ENCODE data around the gene HES7. TPM values are rescaled to one million over a fixed set of nuclear protein-coding genes. Genes with fewer than 3 reads are reported as not detected.

Gene HES7
- polyA plus RNA-seq, 1 donor from 2014 or later: 15.3 TPM

DNA sequence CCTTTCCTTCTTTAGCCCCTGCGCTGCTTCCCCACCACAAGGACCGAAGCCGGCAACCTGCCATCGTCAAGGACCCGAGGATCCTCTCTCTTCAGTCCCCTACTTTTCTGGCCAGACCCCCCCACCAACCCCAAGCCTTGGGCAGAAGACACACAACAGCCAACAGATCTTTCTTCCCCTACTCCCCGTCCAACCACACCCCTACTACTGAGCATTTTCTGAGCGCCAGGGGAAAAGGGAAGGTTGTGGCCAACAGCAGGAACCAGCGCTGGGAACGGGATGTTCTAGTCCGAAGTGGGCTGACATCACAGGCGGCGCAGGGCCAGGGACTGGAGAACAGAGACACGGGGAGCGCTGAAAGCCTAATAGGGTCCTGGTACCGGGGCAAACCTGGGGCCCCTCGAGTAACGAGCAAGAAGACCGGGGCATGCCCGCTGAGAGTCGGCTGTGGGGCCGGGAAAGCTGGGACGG, 27.8 kb upstream of the HES7 start:
- Histone ChIP-seq H3F3A (ENCODE audit: insufficient read depth, low read length, poor library complexity, severe bottlenecking) (peaks cover 6% of the 10 kb centered on the region), H2AFZ (ENCODE audit: low read depth, low read length) (peak overlapping the region; percentile 2), H3K79me2 (replicated peaks; ENCODE audit: insufficient read depth, low read length) (no peaks in the 10 kb centered on the region), H3K27ac (ENCODE audit: low read length) (peak overlapping the region; percentile 95), H3K27me3 (ENCODE audit: insufficient read depth, low read depth, low read length) (no peaks in the 10 kb centered on the region), H3K36me3 (ENCODE audit: insufficient read depth, low read length) (no peaks in the 10 kb centered on the region), H3K4me3 (ENCODE audit: low read length) (peak overlapping the region; percentile 92), H4K20me1 (ENCODE audit: insufficient read depth) (no peaks in the 10 kb centered on the region), H3K9me2 (ENCODE audit: insufficient read depth, low read length) (no peaks in the 10 kb centered on the region), H3K9ac (ENCODE audit: low read length) (peak overlapping the region; percentile 95), H3K4me2 (ENCODE audit: low read length) (peak overlapping the region; percentile 89), H3K9me3 (ENCODE audit: low read length) (no peaks in the 10 kb centered on the region)
- no peak for TF ChIP-seq POLR2AphosphoS5 (IDR thresholded peaks at IDR 0.05)
- TF ChIP-seq SMC3 (conservative IDR thresholded peaks at IDR 0.05; ENCODE audit: poor library complexity): no peak
- TF ChIP-seq, protein P1, sequence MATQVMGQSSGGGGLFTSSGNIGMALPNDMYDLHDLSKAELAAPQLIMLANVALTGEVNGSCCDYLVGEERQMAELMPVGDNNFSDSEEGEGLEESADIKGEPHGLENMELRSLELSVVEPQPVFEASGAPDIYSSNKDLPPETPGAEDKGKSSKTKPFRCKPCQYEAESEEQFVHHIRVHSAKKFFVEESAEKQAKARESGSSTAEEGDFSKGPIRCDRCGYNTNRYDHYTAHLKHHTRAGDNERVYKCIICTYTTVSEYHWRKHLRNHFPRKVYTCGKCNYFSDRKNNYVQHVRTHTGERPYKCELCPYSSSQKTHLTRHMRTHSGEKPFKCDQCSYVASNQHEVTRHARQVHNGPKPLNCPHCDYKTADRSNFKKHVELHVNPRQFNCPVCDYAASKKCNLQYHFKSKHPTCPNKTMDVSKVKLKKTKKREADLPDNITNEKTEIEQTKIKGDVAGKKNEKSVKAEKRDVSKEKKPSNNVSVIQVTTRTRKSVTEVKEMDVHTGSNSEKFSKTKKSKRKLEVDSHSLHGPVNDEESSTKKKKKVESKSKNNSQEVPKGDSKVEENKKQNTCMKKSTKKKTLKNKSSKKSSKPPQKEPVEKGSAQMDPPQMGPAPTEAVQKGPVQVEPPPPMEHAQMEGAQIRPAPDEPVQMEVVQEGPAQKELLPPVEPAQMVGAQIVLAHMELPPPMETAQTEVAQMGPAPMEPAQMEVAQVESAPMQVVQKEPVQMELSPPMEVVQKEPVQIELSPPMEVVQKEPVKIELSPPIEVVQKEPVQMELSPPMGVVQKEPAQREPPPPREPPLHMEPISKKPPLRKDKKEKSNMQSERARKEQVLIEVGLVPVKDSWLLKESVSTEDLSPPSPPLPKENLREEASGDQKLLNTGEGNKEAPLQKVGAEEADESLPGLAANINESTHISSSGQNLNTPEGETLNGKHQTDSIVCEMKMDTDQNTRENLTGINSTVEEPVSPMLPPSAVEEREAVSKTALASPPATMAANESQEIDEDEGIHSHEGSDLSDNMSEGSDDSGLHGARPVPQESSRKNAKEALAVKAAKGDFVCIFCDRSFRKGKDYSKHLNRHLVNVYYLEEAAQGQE (IDR thresholded peaks at IDR 0.05; ENCODE audit: borderline replicate concordance): no peak
- TF ChIP-seq, protein P2, sequence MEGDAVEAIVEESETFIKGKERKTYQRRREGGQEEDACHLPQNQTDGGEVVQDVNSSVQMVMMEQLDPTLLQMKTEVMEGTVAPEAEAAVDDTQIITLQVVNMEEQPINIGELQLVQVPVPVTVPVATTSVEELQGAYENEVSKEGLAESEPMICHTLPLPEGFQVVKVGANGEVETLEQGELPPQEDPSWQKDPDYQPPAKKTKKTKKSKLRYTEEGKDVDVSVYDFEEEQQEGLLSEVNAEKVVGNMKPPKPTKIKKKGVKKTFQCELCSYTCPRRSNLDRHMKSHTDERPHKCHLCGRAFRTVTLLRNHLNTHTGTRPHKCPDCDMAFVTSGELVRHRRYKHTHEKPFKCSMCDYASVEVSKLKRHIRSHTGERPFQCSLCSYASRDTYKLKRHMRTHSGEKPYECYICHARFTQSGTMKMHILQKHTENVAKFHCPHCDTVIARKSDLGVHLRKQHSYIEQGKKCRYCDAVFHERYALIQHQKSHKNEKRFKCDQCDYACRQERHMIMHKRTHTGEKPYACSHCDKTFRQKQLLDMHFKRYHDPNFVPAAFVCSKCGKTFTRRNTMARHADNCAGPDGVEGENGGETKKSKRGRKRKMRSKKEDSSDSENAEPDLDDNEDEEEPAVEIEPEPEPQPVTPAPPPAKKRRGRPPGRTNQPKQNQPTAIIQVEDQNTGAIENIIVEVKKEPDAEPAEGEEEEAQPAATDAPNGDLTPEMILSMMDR (IDR thresholded peaks at IDR 0.05; ENCODE audit: poor library complexity, severe bottlenecking): no peak

GRCh38 chr17:8151120-8151640, 27.3 kb upstream of the HES7 start:
- Histone ChIP-seq H3F3A (ENCODE audit: insufficient read depth, low read length, poor library complexity, severe bottlenecking) (peaks cover 6% of the 10 kb centered on the region), H3K9me3 (ENCODE audit: low read length) (no peaks in the 10 kb centered on the region), H3K4me2 (ENCODE audit: low read length) (peak overlapping the region; percentile 89), H3K79me2 (replicated peaks; ENCODE audit: insufficient read depth, low read length) (no peaks in the 10 kb centered on the region), H3K9me2 (ENCODE audit: insufficient read depth, low read length) (no peaks in the 10 kb centered on the region), H2AFZ (ENCODE audit: low read depth, low read length) (peak overlapping the region; percentile 2), H3K36me3 (ENCODE audit: insufficient read depth, low read length) (no peaks in the 10 kb centered on the region), H3K27ac (ENCODE audit: low read length) (peak overlapping the region; percentile 95), H3K9ac (ENCODE audit: low read length) (peak overlapping the region; percentile 95), H4K20me1 (ENCODE audit: insufficient read depth) (no peaks in the 10 kb centered on the region), H3K4me3 (ENCODE audit: low read length) (peak overlapping the region; percentile 92), H3K27me3 (ENCODE audit: insufficient read depth, low read depth, low read length) (no peaks in the 10 kb centered on the region)
- TF ChIP-seq MXI1 (conservative IDR thresholded peaks at IDR 0.05; ENCODE audit: poor library complexity, severe bottlenecking) (peak; percentile 98), TAF1 (IDR thresholded peaks at IDR 0.05; ENCODE audit: low read depth) (no peak), SMC3 (conservative IDR thresholded peaks at IDR 0.05; ENCODE audit: poor library complexity) (no peak), POLR2AphosphoS5 (IDR thresholded peaks at IDR 0.05) (peak; percentile 84), EP300 (conservative IDR thresholded peaks at IDR 0.05; ENCODE audit: poor library complexity, severe bottlenecking) (peak; percentile 75)
- TF ChIP-seq, protein P1 (IDR thresholded peaks at IDR 0.05; ENCODE audit: borderline replicate concordance): peak; percentile 54
- TF ChIP-seq, protein P2 (IDR thresholded peaks at IDR 0.05; ENCODE audit: poor library complexity, severe bottlenecking): no peak

All from neural cell (in vitro differentiated cells).